ENCODE measurements around the gene ADH4.

GRCh38 chr4:99104153-99104552 is 39.9 kb downstream of the ADH4 start:
- TF ChIP-seq POLR2A (IDR thresholded peaks at IDR 0.05; ENCODE audit: low read depth, low read length) = no peak
- no peak for TF ChIP-seq TAF1 (IDR thresholded peaks at IDR 0.05; ENCODE audit: borderline replicate concordance, low read depth, low read length)
- TF ChIP-seq POLR2AphosphoS5 (IDR thresholded peaks at IDR 0.05; ENCODE audit: low read depth, low read length) = no peak
